OCI-LY7 (cell line): ENCODE measurements around the gene MRPL11.

Source experiments
- CTCF ChIP-seq: fragments of 200-600 bp; sonication (generic); conservative IDR thresholded peaks from 2 replicates; pipeline ENCODE4 v1.5.1; 2014; ENCODE audit warnings: mild to moderate bottlenecking, antibody characterized with exemption, low read length, moderate library complexity, mixed read lengths
- EZH2phosphoT487 ChIP-seq: fragments of 200-600 bp; sonication (generic); IDR thresholded peaks from 2 replicates; pipeline ENCODE4 v1.6.1; 2018; ENCODE audit warnings: low read depth, borderline replicate concordance, mild to moderate bottlenecking, mixed run types, antibody characterized with exemption, low read length, moderate library complexity, mixed read lengths

- TF ChIP-seq CTCF (no peak), EZH2phosphoT487 (no peak)
Measured at GRCh38 chr11:66414120-66414934, 24.3 kb downstream of the MRPL11 start.
